ENCODE results near the gene CELSR2.

GRCh38 chr1:109228167-109228566 is 21.2 kb upstream of the CELSR2 start:
- TF ChIP-seq POLR2A (IDR thresholded peaks at IDR 0.05; ENCODE audit: low read length) (no peak), CTCF (IDR thresholded peaks at IDR 0.05) (no peak), EP300 (IDR thresholded peaks at IDR 0.05) (no peak)

Data from A549 (cell line).